Stomach smooth muscle (tissue), 2 donors: ENCODE results near the gene SMIM7.
"Not testable (repeated sequence)": the region's sequence is repeated elsewhere in the genome, so short reads cannot be mapped to it uniquely, and the experiment has no call there.

Source experiments
- H3K27ac ChIP-seq: one replicate; pipeline ENCODE4 v1.7.0; 2013; ENCODE audit warnings: mild to moderate bottlenecking, low read length, inconsistent platforms
- H3K27me3 ChIP-seq, 2 donors: one replicate each; pipeline ENCODE4 v1.7.0; 2013; ENCODE audit warnings: low read length in 2 of 2; ENCODE audit not compliant: insufficient read depth in 2 of 2, control insufficient read depth in 1 of 2
- H3K36me3 ChIP-seq, 2 donors: one replicate each; pipeline ENCODE4 v1.7.0; 2013; ENCODE audit warnings: low read length in 2 of 2; ENCODE audit not compliant: control insufficient read depth in 2 of 2, insufficient read depth in 2 of 2
- H3K4me1 ChIP-seq: one replicate; pipeline ENCODE4 v1.7.0; 2013; ENCODE audit warnings: low read length; ENCODE audit not compliant: control insufficient read depth, insufficient read depth
- H3K4me3 ChIP-seq, 2 donors: one replicate each; pipeline ENCODE4 v1.7.0; 2013; ENCODE audit warnings: low read length in 2 of 2
- H3K9ac ChIP-seq, 2 donors: one replicate each; pipeline ENCODE4 v1.7.0; 2013; ENCODE audit warnings: low read length in 2 of 2, mild to moderate bottlenecking in 1 of 2
- H3K9me3 ChIP-seq, 2 donors: one replicate each; pipeline ENCODE4 v1.7.0; 2013; ENCODE audit warnings: low read length in 2 of 2; ENCODE audit not compliant: control insufficient read depth in 2 of 2
- donor health status: healthy.
- donor health status: Pancreatic carcinoma.

Gene SMIM7

DNA sequence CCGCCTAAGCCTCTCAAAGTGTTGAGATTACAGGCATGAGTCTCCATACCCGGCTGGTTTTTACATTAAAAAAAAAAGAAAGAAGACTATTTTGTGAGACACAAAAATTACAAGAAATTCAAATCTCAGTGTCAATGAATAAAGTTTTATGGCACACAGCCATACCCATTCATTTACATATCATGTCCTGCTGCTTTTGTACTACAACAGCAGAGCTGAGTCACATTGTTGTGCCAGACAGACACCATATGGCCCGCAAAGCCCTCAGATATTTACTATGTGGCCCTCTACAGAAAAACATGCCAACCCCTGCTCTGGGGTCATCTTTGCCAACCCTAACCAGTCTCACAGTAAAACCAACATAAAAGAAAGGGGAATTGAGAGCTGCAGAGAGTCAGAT lies 5.3 kb downstream of the SMIM7 start:
- H3K9ac ChIP-seq = no peak overlapping the region
- H3K4me1 ChIP-seq = peaks cover 30% of the 10 kb centered on the region
- no peak overlapping the region for H3K4me3 ChIP-seq
- no peak overlapping the region for H3K27ac ChIP-seq
- H3K27me3 ChIP-seq = no peaks in the 10 kb centered on the region
- H3K36me3 ChIP-seq = peaks cover 49 to 57% of the 10 kb centered on the region in 2 donors
- H3K9me3 ChIP-seq = no peaks in the 10 kb centered on the region

DNA sequence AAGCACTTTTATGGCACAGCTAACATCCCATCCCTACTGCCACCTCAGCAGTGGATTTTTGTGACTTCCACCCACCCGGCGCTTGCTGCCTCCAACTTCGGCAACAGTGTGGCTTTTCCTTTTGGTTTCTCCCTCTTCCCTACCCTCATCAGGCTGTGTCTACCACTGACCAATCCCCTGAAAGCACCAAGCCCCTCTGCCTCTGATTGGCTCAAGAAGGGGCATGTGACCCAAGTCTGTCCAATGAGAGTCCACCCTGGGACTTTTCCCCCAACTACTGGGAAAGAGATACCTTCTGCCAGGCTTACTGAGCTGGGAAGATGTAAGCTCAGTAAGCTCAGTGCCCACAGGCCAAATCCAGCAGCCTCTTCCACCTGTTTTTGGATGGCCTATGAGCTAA lies 5.8 kb downstream of the SMIM7 start:
- Histone ChIP-seq H3K36me3 (peaks cover 49 to 57% of the 10 kb centered on the region in 2 donors), H3K9ac (no peak overlapping the region), H3K4me3 (no peak overlapping the region), H3K27ac (no peak overlapping the region), H3K27me3 (no peaks in the 10 kb centered on the region), H3K9me3 (no peaks in the 10 kb centered on the region), H3K4me1 (peaks cover 25% of the 10 kb centered on the region)

DNA sequence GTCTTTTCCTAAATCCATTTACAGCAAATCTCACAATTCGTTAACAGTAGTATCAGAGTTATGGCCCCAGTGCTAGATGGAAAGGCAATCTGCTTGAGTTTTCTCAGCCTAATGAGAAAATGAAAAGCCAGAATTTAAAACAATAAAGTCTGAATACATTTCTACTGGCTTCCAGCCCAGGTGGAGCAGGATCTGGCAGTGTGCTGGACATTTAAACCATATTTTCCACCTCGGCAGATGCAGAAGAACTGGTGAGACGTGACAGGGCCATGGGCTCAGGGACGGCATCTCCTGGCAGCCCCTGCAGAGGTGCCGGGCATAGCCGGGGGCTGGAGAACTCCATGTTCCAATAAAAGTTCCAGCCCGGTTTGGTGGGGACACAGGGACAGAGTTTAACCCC lies 7.1 kb downstream of the SMIM7 start:
- H3K4me1 ChIP-seq = peaks cover 12% of the 10 kb centered on the region
- H3K9me3 ChIP-seq = no peaks in the 10 kb centered on the region
- H3K36me3 ChIP-seq = peaks cover 51 to 56% of the 10 kb centered on the region in 2 donors
- no peak overlapping the region for H3K4me3 ChIP-seq
- no peak overlapping the region for H3K27ac ChIP-seq
- H3K9ac ChIP-seq = no peak overlapping the region
- no peaks in the 10 kb centered on the region for H3K27me3 ChIP-seq

DNA sequence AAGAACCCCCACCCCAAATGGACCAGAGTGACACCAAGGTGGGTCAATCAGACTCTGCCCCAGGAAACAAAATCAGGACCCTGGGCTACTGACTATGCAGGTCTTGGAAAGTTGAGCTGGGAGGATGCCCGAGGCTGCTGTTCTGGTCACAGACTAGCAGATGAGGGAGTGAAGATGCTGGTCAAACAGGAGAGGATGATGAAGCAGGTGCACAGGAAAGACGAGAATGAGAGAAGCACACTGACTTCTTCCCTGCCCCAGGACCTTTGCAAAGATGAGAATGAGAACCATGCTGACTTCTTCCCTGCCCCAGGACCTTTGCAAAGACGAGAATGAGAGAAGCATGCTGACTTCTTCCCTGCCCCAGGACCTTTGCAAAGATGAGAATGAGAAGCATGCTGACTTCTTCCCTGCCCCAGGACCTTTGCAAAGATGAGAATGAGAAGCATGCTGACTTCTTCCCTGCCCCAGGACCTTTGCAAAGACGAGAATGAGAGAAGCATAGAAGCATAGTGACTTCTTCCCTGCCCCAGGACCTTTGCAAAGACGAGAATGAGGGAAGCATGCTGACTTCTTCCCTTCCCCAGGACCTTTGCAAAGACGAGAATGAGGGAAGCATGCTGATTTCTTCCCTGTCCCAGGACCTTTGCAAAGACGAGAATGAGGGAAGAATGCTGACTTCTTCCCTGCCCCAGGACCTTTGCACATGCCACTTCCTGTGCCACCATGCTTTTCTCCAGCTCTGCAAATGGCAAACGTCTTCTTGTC lies 8.3 kb downstream of the SMIM7 start:
- not testable (repeated sequence) for H3K4me3 ChIP-seq, H3K9me3 ChIP-seq, H3K9ac ChIP-seq, H3K27me3 ChIP-seq, H3K4me1 ChIP-seq, H3K27ac ChIP-seq
- peaks cover 51 to 53% of the 10 kb centered on the region in 2 donors for H3K36me3 ChIP-seq

DNA sequence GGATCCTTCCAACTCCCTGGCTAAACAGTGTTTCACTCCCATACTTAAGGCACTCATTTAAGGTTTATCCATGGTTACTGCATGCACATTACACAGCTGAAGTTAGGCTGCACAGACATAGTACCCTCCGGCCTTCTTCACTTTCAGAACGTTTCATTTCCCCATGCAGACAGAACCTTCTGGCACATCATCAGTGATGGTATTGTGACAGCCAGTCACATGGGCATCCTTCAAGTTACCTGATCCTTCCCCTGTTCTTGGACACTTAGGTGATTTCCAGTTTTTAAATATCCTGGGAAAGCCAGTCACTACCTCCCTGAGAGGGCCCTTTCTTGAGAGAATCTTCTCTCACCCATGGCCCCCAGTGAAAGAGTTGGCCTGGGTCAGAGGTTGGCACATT lies 9.1 kb downstream of the SMIM7 start:
- Histone ChIP-seq H3K9me3 (no peaks in the 10 kb centered on the region), H3K27ac (no peak overlapping the region), H3K9ac (no peak overlapping the region), H3K4me1 (peaks cover 3% of the 10 kb centered on the region), H3K4me3 (no peak overlapping the region), H3K27me3 (no peaks in the 10 kb centered on the region), H3K36me3 (peaks cover 52 to 57% of the 10 kb centered on the region in 2 donors)

DNA sequence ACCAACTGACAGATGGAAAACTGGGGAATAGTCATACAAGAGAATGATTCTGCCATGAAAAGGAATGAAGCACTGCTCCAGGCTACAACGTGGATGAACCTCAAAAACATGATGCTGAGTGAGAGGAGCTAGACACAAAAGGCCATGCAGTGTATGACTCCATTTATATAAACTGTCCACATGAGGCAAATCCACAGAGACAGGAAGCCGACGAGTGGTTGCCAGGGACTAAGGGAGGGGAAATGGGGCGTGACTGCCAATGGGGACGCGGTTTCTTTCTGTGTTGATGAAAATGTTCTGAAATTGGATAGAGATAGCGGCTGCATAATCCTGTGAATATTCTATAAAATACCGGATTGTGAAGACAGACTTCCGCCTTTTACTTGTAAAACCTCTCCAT lies 10.2 kb downstream of the SMIM7 start:
- no peak overlapping the region for H3K9ac ChIP-seq

DNA sequence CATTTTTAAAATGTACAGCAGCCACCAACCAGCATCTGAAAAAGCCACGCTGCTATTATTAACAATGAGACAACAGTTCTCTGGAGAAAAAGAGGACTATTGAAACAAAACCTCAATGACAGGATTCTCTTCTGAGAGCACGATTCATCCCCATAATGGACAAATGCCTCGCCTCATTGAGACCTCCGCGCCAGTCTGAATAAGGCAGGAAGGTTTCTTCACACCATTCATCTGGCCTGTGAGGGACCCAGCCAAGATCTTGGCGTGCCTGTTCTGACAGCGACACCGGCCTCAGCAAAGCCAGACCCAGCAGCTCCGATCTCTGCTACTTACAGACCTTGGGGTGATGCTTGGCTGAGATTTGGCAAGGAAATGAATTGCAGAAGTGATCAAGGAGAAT lies 14.8 kb downstream of the SMIM7 start:
- Histone ChIP-seq H3K4me3 (no peak overlapping the region), H3K27me3 (no peaks in the 10 kb centered on the region), H3K27ac (no peak overlapping the region), H3K9ac (no peak overlapping the region), H3K4me1 (no peaks in the 10 kb centered on the region), H3K36me3 (peaks cover 36% of the 10 kb centered on the region in 2 donors), H3K9me3 (no peaks in the 10 kb centered on the region)

More for the DNA sequence above, 10.2 kb downstream of the SMIM7 start:
- H3K27me3 ChIP-seq = no peaks in the 10 kb centered on the region
- peaks cover 52 to 53% of the 10 kb centered on the region in 2 donors for H3K36me3 ChIP-seq
- no peak overlapping the region for H3K27ac ChIP-seq
- no peaks in the 10 kb centered on the region for H3K9me3 ChIP-seq
- H3K4me3 ChIP-seq = no peak overlapping the region
- H3K4me1 ChIP-seq = peaks cover 2% of the 10 kb centered on the region

DNA sequence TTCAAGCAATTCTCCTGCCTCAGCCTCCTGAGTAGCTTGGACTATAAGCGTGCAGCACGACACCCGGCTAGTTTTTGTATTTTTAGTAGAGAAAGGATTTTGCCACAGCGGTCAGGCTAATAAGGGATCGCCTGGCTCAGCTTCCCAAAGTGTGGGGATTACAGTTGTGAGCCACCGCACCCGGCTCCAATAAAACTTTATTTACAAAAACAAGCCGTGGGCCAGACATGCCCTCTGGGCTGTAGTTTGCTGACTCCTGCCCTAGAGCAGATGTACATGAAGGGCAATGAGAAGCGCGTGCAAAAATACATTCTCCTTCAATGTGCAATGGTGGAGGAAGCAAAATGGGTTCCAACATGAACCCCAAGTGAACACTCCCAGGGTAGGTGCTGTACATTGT lies 18.2 kb downstream of the SMIM7 start:
- peaks cover 32 to 36% of the 10 kb centered on the region in 2 donors for H3K36me3 ChIP-seq
- no peak overlapping the region for H3K4me3 ChIP-seq
- no peaks in the 10 kb centered on the region for H3K9me3 ChIP-seq
- no peak overlapping the region for H3K9ac ChIP-seq
- no peak overlapping the region for H3K27ac ChIP-seq
- H3K27me3 ChIP-seq = no peaks in the 10 kb centered on the region
- no peaks in the 10 kb centered on the region for H3K4me1 ChIP-seq

DNA sequence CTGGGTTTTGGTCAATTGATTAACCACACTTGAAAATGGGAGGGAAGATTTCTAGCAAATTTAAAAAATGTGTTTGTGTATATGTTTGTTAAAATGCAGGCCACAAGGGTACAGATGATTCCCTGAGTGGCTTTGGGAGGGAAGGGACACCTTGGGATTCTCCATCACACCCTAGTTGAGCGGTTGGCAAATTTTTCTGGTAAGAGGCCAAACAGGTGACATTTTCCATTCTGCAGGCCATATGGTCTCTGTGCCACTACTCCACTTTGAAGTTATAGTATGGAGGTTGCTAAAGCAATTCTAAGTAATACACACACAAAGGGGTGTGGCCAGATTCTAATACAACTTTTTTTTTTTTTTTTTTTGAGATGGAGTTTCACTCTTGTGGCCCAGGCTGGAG lies 19.0 kb downstream of the SMIM7 start:
- Histone ChIP-seq H3K9ac (no peak overlapping the region), H3K4me1 (no peaks in the 10 kb centered on the region), H3K36me3 (peaks cover 25 to 31% of the 10 kb centered on the region in 2 donors), H3K27me3 (no peaks in the 10 kb centered on the region), H3K4me3 (no peak overlapping the region), H3K9me3 (no peaks in the 10 kb centered on the region), H3K27ac (no peak overlapping the region)

DNA sequence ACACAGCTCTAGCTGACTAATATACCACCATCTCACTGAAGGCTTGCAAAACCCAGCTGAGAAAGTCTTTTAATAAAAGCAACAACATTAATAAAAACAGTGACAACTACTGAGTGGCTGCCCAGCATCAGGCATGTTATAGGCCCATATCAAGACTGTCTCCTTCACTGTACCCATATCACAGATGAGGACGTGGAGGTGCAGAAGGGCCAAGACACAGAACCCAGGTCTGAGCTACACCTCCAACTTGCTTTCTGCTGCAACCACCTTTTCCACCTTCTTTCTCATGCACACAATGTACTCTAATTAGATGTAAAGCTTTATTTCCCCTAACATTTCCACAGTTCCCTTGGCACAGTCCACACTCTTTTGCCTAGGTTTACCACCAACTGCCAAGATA lies 21.3 kb downstream of the SMIM7 start:
- no peak overlapping the region for H3K4me3 ChIP-seq
- H3K4me1 ChIP-seq = no peaks in the 10 kb centered on the region
- H3K36me3 ChIP-seq = peaks cover 19 to 23% of the 10 kb centered on the region in 2 donors
- H3K9ac ChIP-seq = no peak overlapping the region
- H3K27me3 ChIP-seq = no peaks in the 10 kb centered on the region
- H3K9me3 ChIP-seq = no peaks in the 10 kb centered on the region
- no peak overlapping the region for H3K27ac ChIP-seq

DNA sequence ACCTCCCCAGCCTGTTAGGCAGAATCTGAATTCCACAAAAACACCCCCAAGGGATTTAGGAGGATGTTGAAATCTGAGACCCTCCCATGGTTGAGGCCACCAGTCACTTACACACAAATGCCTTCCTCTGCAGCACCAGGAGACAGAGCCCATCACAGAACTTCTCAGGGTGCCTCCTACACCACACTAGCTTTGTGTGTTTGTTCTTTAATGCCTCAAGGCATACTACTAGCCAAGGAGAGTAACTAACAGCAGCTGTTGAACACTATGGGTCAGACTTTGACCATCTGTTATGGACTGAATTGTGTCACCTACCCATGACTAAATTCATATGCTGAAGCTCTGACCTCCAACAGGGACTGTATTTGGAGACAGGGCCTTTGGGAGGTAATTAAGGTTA lies 22.4 kb downstream of the SMIM7 start:
- no peaks in the 10 kb centered on the region for H3K4me1 ChIP-seq
- no peak overlapping the region for H3K9ac ChIP-seq
- peaks cover 13 to 22% of the 10 kb centered on the region in 2 donors for H3K36me3 ChIP-seq
- H3K9me3 ChIP-seq = no peaks in the 10 kb centered on the region
- no peak overlapping the region for H3K4me3 ChIP-seq
- no peak overlapping the region for H3K27ac ChIP-seq
- H3K27me3 ChIP-seq = no peaks in the 10 kb centered on the region
